DMS53 treated with DMSO at 0.1 percent for 48 hours (cell line): ENCODE data around the gene SYNRG.

Experiments
- DNase-seq: peaks from one replicate; lab custom pipeline; 2025; ENCODE audit not compliant: unreplicated experiment; lab: John Stamatoyannopoulos, UW

Gene SYNRG

GRCh38 chr17:37480427-37480826 is 128.8 kb downstream of the SYNRG start:
- DNase-seq, result no peak

- no peak for DNase-seq
These were observed 130.2 kb downstream of the SYNRG start for GRCh38 chr17:37479025-37479424.

GRCh38 chr17:37478187-37478586 is 131.0 kb downstream of the SYNRG start:
- DNase-seq, result no peak

GRCh38 chr17:37476431-37477120 is 132.6 kb downstream of the SYNRG start:
- no peak for DNase-seq

- DNase-seq, result no peak
These were observed 133.3 kb downstream of the SYNRG start for GRCh38 chr17:37475731-37476420.

- DNase-seq, result no peak
These were observed 139.0 kb downstream of the SYNRG start for GRCh38 chr17:37470181-37470580.

- no peak for DNase-seq
These were observed 142.7 kb downstream of the SYNRG start for GRCh38 chr17:37466471-37466870.

- no peak for DNase-seq
These were observed 144.1 kb downstream of the SYNRG start for GRCh38 chr17:37465069-37465616.
